Measurements from ENCODE around the gene CLCN7. TPM values are rescaled to one million over a fixed set of nuclear protein-coding genes. Genes with fewer than 3 reads are reported as not detected.

CLCN7 gene
- total RNA-seq, 1 experiment from 2014 or later, result 70.0 TPM

GRCh38 chr16:1494129-1494640 lies 19.4 kb upstream of the CLCN7 start:
- H3K27me3 Mint-ChIP-seq (ENCODE audit: low read depth), result no peaks in the 10 kb centered on the region; the same call in none of the 2 replicates
- Histone ChIP-seq H2AFZ (ENCODE audit: low read length) (no peak overlapping the region), H3K79me1 (ENCODE audit: insufficient read depth, low read depth, low read length, poor library complexity, severe bottlenecking) (no peaks in the 10 kb centered on the region), H4K5ac (ENCODE audit: insufficient read length, low read depth, low read length) (no peak overlapping the region), H3K4me1 (ENCODE audit: insufficient read depth, low read length) (no peaks in the 10 kb centered on the region; the same call in 1 of the 2 replicates), H3K27me3 (ENCODE audit: insufficient read depth, low read length) (no peaks in the 10 kb centered on the region), H2BK12ac (ENCODE audit: insufficient read length, low read depth, low read length) (no peak overlapping the region), H3K79me2 (ENCODE audit: insufficient read depth, low read length) (no peaks in the 10 kb centered on the region; the same call in 1 of the 2 replicates), H4K20me1 (ENCODE audit: control insufficient read depth, insufficient read depth, insufficient read length) (no peaks in the 10 kb centered on the region), H3T11ph (ENCODE audit: low read length) (no peak overlapping the region), H4K8ac (replicated peaks; ENCODE audit: insufficient read length, low read depth, low read length) (no peak overlapping the region), H3K56ac (ENCODE audit: insufficient read length, low read depth, low read length) (no peak overlapping the region), H3K9ac (ENCODE audit: extremely low read depth, insufficient read length, low read length) (peak overlapping the region; percentile 74), H3K23ac (ENCODE audit: insufficient read length, low read depth, low read length) (no peak overlapping the region), H3K4ac (ENCODE audit: low read depth, low read length) (no peak overlapping the region), H3K23me2 (ENCODE audit: insufficient read length, low read depth, low read length, poor library complexity, severe bottlenecking) (peaks cover 3% of the 10 kb centered on the region), H2BK20ac (ENCODE audit: low read depth, low read length, poor library complexity, severe bottlenecking) (no peak overlapping the region), H3K18ac (ENCODE audit: insufficient read length, low read depth, low read length) (no peak overlapping the region), H2BK120ac (ENCODE audit: low read depth, low read length, poor library complexity, severe bottlenecking) (no peak overlapping the region), H3K27ac (ENCODE audit: insufficient read length, low read depth, low read length) (no peak overlapping the region), H3K9me3 (ENCODE audit: control insufficient read depth, low read depth, low read length) (no peaks in the 10 kb centered on the region), H2BK5ac (ENCODE audit: insufficient read length, low read length) (no peak overlapping the region), H2AK5ac (ENCODE audit: insufficient read length, low read length) (no peak overlapping the region), H4K91ac (ENCODE audit: insufficient read length, low read depth, low read length) (no peak overlapping the region), H3K14ac (ENCODE audit: insufficient read depth, low read length) (peak overlapping the region; percentile 16; the same call in 1 of the 2 replicates), H2BK15ac (ENCODE audit: low read depth, low read length) (no peak overlapping the region), H3K4me2 (ENCODE audit: insufficient read depth, insufficient read length, low read length) (peak overlapping the region; percentile 63)
- H3K9me3 Mint-ChIP-seq, result no peaks in the 10 kb centered on the region
- peak; percentile 52 for TF ChIP-seq CTCF (conservative IDR thresholded peaks at IDR 0.05)
- no CpG with 5 or more reads among the region's 25 CpGs for WGBS (ENCODE audit: extremely low coverage, insufficient read length, low lambda C conversion rate)
- peak overlapping the region in 1 of 3 experiments; percentile 94; a peak in 3 of 7 replicates for H3K27ac Mint-ChIP-seq
- H3K4me3 Mint-ChIP-seq, result peak overlapping the region; percentile 87 to 94
- H3K4me1 Mint-ChIP-seq, result peaks cover 4 to 12% of the 10 kb centered on the region in 2 experiments
- peak; percentile 54 for DNase-seq
- H3K36me3 Mint-ChIP-seq (ENCODE audit: insufficient read depth in 1 of 3, low read depth in 3 of 3), result peaks cover 7 to 40% (median 35%) of the 10 kb centered on the region in 3 experiments; a peak in 6 of 7 replicates
